ENCODE measurements around the gene HYAL3.
"Not testable (repeated sequence)": the region's sequence is repeated elsewhere in the genome, so short reads cannot be mapped to it uniquely, and the experiment has no call there.

Gene HYAL3

DNA sequence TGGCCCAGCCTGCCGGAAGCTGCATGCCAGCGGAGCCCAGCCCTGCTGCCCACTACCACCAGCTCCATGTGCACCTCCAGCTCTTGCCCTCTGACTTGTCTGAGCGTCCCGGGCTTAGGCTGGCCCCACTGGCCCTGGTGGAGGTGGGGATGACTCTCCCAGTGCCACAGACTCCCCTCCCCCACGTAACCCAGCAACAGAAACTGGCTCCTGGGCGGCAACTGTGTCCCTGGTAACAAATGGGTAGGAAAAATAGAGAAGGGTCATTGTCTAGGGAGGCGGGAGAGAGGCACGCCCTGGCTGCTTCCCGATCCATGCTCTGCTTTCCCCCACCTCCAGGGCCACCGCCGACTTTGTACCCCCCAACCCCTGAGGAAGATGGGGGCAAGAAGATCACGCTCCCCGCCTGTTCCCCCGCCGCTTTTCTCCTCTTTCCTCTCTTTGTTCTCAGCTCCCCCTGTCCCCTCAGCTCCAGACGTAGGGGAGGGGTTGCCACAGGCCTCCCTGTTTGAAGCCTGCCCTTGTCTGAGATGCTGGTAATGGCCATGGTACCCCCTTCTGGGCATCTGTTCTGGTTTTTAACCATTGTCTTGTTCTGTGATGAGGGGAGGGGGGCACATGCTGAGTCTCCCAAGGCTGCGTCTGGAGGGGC, 41.0 kb downstream of the HYAL3 start:
- DNase-seq (ENCODE audit: low spot score), result no peak

DNA sequence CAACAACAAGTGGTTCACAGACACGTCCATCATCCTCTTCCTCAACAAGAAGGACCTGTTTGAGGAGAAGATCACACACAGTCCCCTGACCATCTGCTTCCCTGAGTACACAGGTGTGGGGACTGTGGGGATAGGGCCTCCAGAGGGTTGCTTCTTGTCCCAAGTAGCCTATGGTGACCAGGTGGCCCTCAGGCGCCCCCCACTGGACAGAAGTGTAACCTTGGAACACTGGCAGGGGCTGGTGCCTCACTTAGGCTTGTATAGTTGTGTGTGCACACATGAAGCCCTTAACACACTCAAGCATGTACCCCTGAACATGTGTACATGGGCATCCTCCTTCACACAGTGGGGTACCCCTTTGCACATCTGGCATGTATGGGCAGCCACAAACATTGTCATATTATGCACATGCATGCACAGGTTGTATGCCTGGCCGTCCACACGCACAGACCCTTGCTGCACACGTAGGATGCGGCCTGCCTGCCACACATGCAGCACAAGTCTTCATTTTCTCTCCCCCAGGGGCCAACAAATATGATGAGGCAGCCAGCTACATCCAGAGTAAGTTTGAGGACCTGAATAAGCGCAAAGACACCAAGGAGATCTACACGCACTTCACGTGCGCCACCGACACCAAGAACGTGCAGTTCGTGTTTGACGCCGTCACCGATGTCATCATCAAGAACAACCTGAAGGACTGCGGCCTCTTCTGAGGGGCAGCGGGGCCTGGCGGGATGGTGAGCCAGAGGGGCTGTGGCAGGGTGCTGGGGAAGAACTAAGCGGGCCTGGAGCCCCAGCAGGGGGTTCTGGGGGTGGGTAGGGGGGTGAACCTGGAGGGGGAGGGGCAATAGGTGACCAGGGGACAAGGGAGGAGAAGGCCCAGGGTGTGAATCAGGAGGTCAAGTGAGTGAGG, 42.0 kb downstream of the HYAL3 start:
- DNase-seq (ENCODE audit: low spot score), result peak; percentile 27

DNA sequence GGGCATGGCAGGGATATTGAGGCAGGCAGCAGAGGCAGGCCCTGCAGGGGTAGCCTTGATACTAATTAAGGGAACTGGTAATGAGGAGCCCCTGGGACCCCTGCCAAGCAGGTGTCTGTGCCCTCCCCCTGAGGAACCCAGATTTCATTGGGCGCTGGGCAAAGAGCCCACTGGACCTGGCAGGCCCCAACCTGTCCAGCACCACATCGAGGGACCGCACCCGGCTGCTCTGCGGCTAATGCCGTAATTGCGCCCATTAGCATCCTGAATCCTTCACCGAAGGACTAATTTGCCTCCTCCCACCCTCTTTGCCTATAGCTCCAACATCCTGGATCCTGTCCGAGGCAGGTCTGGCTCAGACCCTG, 44.0 kb downstream of the HYAL3 start:
- DNase-seq (ENCODE audit: low spot score), result no peak

DNA sequence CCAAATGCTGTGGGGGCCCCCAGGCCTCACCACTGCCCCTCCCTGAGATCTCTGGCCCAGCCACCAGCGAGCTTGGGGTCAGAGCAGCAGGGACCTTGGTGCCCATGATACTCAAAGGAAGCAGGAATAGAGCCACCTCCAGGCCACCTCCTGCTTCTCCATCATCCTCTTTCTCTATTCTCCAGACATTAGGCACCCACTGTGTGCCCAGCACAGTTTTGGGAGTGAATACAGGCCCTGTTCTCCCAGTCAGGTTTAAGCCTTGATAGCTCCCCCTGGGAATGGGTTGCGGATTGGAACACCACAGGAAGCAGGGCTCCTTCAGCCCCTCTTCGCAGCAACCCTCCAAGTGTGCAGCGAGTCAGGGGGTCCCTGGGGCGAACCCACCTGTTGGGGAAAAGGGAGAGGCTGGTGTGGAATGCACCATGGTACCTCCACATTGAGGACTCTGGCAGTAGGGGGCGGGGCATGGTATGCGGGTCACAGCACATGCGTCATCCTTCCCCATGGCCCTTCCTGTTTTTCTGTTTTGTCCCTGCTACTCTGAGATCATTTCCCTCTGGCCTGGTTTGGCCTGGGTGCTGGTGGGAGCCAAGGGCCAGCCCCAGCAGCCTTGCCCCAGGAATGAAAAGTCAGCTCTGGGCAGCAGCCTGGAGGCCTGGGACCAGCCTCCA, 44.5 kb downstream of the HYAL3 start:
- peak; percentile 40 for DNase-seq (ENCODE audit: low spot score)

- DNase-seq (ENCODE audit: low spot score), result peak; percentile 64
Observed at GRCh38 chr3:50251220-50251619, 48.0 kb downstream of the HYAL3 start.

GRCh38 chr3:50250514-50250913, 48.7 kb downstream of the HYAL3 start:
- no peak for DNase-seq (ENCODE audit: low spot score)

DNA sequence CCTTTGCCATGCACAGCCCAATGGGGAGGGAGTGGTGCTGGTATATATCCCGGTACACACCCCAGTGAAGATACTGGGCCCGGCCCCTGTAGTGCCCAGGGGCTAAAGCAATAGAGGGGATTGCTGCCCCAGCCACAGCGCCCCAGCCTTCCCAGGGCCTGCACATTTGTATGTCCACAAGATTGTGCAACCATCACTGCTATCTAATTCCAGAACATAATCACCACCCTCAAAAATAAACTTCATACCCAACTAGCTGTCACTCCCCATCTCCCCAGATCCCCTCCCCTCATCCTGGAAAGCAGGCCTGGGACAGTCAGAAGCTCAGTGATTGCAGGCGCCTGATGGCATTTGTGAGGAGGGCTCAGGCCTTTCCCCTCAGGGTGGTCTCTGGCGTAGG, 49.7 kb downstream of the HYAL3 start:
- no peak for DNase-seq (ENCODE audit: low spot score)

DNA sequence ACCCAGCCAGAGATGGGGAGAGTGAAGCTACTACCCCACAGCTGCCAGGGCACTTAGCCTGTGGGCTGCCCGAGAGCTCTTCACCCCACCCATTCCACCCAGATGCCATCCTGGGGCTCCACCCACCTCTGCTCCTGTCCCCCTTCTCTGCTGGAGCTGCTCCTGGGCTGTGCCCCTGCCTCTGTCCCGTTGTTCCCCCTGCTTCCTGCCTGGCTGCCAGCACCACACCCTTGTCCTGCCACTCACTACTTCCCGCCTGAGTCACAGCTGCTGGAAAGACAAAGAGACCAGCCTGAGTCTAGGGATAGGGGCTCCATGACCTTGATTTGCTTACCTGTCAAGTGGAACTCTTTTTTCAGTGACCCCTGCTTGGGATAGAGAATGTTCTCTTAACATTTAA, 50.8 kb downstream of the HYAL3 start:
- no peak for DNase-seq (ENCODE audit: low spot score)

- no peak for DNase-seq (ENCODE audit: low spot score)
Observed at GRCh38 chr3:50246517-50246954, 52.7 kb downstream of the HYAL3 start.

- DNase-seq (ENCODE audit: low spot score), result peak; percentile 69
Observed at GRCh38 chr3:50245831-50246516, 53.2 kb downstream of the HYAL3 start.

DNA sequence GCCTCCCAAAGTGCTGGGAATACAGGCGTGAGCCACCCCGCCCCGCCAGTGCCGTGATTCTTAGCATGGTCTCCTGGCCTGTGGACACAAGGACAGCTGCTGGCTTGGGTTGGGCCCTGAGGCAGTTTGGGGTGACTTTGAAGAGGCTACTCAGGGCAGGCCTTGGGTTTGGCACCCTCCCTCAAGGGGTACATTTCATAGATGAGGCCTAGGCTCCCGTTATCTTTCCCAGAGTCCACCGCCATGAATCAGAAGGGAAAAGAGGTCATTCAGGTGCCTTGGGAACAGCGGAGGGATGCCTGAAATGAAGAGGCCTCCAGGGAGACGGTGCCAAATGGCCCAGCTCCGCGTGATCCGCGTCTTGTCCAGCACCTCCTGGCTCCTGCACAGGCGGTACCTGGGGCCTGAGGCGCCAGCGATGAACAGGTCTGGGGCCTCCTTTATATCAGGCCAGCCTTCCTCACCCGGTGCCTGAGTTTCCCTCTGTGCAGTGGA, 53.9 kb downstream of the HYAL3 start:
- DNase-seq (ENCODE audit: low spot score), result no peak

GRCh38 chr3:50244813-50245212, 54.4 kb downstream of the HYAL3 start:
- not testable (repeated sequence) for DNase-seq (ENCODE audit: low spot score)

GRCh38 chr3:50243543-50243895, 55.7 kb downstream of the HYAL3 start:
- no peak for DNase-seq (ENCODE audit: low spot score)

DNA sequence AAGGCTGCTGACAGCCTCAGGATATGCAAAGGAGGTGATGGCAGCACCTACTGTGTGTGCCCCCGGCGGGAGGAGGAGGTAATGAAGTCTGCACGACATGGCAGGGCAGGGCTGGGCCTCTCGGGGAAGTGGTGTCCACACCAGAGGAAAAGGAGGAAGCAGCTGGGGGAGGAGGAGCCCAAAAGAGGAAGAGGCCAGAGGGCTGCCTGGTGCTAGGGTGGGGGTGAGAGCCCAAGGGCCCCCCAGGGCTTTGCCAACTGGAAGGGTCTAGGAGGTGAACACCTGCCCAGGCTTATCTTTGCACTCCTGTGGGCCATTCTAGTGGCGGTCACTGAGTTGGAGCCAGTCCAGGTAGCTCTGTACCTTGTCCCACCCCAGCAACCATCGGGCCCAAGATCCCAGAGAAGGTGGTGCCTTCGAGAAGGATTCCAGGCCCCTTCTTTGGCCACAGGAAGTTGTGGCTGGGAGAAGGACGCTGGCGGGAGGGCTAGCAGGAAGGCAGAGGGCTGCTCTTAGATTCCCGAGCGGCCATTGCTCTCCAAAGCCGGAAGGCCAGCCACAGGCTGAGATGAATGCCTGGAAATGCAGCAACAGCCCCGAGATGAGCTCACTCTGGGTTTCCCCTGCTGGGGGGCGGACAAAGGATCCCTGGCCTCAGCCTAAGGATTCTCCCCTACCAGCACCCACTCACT, 56.2 kb downstream of the HYAL3 start:
- DNase-seq (ENCODE audit: low spot score), result no peak

Measured in RKO (cell line).